ENCODE results near the gene ADAM10.

Gene ADAM10

DNA sequence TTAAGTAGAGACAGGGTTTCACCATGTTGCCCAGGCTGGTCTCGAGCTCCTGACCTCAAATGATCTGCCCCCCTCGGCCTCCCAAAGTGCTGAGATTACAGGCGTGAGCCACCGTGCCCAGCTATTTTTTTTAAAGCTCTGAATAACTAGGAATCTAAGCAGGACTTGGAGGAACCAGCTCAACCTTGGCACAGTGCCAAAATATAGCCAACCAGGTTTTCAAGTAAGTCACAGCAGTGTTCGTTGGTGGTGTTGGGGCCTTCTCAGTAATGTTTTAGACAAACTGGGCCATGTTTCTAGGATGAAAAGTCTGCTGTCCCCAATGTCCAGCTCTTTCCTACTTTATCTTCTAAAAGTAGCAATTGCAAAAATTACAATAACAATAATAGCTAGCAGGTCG is 6.4 kb upstream of the ADAM10 start:
- DNase-seq: no peak

DNA sequence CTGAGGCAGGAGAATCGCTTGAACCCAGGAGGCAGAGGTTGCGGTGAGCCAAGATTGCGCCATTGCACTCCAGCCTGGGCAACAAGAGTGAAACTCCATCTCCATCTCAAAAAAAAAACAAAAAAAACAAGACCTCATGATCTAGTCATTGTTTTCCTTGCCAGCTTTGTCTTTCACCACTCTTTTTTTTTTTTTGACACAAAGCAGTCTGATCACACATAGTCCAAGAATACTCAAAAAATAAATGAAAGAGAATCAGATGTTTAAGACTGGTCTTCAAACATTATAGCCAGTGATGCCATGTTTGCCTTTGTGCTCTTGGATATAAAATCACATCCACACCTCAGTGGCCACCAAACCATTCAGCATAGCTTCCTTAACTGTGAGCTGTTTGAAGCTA is 5.8 kb upstream of the ADAM10 start:
- DNase-seq: no peak

DNA sequence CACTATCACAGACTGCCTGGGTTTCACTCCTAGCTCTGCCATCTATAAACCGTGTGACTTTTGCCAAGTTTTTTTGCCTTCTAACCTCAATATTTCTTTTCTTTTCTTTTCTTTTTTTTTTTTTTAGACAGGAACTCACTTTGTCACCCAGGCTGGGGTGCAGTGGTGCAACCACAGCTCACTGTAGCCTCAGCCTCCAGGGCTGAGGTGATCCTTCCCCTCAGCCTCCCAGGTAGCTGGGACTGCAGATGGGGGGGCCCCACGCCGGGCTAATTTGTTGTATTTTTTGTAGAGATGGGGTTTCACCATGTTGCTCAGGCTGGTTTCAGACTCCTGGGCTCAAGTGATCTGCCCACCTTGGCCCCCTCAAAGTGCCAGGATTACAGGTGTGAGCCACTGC is 3.2 kb upstream of the ADAM10 start:
- no peak for DNase-seq

DNA sequence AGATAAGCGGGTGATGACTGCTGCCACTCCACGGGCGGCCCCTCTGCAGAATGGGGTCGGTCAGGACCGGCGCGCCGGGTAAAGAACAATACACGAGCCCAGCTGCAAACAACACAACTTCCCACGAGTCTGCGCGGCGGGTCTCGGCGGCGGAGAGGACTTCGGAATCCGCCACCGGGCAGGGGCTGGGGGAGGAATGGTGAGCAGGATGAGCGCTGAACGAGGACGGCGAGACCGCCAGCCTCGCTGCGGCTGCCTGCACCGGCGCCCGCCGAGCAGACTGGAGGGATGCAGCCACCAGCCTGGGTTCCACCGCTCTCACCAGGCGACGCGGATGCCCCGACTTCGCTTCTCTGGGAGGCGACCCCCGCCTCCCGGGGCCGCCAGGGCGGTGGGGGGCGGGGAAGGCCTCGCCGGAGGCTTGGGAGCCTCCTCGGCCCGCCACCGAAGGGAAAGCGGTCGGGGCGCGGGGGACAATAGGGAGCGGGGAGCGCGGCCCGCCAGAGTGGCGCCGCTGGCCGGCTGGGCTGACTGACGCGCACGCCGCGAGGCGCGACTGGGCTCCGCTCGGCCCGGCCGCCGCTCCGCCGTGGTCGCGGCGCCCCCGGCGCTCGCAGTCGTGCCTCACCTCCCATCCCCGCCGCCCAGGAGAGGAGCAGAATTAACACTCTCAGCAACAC is 515 bp downstream of the ADAM10 start:
- DNase-seq: no peak

DNA sequence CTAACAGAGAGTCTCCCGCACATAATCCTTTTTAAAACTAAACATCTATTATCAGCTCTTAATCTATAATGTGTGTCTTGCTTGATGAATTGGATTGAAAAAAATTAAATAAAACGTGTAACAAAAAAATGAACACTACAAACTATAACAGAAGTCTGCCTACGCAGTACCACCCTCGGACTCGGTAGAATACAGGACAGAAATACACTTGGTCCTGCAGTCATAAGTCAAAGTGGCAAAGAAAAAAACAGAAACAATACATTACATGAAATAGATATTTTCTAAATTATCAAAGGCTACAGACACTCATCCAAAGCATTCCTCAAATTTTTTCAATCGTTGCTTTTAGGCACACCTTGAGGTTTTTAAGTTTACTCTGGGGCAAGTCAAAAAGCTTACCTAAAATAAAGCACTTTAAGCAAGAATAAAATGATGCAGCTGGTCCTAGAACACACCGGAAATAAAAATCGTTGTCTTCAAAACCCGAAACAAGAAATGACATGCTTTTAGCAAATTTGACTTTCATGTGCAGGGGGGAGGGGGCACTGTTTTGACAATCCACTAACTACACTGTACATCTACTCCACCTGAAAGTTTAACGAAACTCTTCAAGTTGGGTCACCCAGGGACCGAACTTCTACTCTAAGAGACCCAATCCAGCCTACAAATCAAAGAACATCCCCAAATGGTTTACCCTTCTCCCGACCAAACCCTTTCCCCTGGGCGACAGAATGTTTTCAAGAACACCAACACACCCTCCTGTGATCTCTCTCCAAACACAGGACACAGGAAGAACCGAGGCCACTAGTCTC is 1.3 kb downstream of the ADAM10 start:
- DNase-seq: no peak

DNA sequence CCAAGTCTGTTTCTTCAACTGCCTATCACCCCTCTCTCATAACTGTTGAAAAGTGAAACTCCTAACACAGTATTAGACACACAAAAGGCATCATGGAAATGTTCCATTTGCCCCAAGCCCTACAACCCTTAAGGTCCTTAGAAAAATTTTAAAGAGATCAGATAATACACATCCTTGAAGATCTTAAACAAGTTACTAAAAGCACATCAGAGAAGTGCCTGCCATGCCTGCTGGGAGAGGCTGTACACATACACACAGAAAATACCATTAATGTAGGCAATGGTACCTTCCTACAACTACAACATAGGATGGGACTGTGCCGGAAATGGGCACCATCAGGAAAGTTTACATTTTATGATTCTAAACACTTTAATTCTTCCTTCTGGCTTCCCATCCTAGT is 3.3 kb downstream of the ADAM10 start:
- no peak for DNase-seq

DNA sequence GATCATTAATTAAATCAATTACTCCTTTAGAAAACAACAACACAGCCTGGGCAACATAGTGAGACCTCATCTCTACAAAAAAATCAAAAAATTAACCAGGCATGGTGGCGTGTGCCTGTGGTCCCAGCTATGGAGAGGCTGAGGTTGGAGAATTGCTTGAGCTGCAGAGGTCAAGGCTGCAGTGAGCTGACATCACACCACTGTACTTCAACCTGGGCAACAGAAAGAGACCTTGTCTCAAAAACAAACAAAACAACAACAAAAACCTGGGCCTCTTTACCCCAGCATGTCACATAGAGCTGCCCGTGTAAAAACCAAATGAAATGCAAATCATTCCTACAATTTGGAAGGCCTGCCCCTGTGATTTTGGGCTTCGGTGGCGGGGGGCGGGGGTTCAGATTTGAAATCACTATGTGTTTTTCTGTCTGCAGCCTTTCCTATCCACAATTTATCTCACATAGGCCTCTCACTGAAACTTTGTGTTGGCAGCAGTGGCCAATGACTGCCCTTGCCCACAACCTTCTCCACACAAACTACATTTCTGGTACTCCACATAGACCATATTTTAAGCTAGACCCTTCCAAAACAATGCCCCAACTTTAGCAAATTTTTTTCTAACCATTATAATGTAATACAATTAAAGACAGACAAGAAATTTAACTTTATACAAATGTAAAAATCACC is 6.5 kb downstream of the ADAM10 start:
- DNase-seq: no peak

DNA sequence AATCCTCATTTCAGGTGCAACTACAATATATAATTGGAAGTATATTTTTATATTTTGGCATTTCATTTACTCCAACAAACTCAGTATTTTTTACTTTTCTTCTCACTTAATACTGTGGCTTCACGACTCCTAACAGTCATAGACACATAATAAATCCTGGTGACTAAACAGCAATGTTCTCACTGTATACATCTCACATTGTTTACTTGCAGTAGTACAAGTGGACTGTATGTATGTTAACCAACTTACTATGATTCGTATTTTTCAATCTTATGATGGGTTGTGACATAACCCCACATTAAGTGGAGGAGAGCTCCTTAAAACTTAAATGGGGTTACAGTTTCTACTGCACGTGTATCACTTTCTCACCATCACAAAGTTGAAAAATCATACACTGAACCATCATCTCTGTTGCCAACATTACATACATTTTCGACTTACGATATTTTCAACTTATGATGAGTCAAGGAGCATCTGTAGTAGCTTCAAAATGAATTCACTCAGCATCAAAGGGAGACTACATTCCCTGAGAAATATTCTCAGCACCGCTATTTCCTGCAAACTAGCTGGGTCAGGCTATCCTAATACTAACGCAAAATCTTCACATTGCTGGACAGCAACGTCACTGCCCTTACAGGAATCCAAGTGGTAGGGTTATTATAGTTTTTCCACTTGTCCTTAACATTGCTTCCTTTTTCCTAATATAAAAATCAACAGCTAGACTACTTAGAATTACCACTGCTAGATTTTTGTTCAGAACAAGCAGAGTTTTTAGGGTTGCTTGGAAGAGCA is 7.3 kb downstream of the ADAM10 start:
- no peak for DNase-seq

DNA sequence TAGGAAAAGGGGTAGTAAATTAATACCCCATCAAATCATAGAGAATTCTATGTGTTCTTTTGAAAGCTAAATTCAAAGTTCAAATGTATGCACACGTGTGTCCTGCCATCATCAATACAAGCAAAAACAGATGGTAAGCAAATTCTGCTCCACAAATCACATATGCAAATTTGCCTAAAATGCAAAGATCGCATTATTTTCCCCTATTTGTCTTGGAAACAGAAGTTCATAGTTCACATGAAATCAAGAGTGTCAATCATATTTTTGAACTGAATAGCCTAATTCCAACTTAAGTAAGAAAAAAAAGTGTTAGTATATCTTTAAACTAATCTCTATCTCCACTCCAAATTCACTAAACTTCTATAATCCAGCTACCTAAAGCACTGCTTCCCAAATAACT is 8.5 kb downstream of the ADAM10 start:
- DNase-seq: no peak

DNA sequence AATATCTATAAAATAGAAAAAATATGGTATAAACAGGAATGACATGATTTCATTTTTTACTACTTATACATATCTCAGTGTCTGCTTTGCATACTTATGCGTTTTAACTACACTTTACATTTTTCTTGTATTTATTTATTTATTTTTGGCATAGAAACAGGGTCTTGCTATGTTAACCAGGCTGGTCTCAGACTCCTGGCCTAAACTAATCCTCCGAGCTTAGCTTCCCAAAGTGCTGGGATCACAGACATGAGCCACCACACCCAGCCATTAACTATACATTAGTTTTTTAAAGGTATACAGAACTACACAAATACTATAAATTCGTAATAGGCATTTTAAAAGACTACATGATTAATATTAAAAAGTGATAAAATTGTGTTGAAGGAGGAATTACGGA is 9.1 kb downstream of the ADAM10 start:
- no peak for DNase-seq

DNA sequence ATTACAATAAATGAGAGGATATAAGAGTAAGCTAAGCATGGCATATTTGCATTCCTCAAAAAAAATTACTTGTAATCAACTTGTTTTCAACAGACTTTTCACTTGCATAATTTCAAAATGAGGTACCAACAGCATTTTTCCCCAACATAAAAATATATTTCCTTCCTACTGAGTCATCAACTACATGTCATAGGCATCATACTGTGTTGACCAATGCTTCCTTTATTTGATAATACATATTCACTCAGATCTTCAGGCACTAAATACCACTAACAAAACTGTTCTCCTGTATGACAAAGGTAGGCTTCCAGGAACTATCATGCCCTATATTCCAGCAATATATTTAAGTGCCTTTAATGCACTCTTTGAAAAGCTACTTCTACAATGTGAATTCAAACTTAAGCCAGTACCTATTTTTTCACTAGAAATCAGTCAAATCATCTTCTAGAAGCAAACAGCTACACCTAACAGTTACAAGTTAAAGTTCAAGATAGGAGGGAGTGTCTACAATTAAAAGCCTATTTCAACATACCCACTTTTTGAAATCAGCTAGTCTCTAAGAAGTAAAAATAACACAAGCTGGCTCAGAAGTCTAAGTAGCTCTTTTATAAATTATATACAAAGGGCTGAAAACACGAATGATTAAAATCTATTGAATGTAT is 11.3 kb downstream of the ADAM10 start:
- DNase-seq: peak; percentile 88 to 93

DNA sequence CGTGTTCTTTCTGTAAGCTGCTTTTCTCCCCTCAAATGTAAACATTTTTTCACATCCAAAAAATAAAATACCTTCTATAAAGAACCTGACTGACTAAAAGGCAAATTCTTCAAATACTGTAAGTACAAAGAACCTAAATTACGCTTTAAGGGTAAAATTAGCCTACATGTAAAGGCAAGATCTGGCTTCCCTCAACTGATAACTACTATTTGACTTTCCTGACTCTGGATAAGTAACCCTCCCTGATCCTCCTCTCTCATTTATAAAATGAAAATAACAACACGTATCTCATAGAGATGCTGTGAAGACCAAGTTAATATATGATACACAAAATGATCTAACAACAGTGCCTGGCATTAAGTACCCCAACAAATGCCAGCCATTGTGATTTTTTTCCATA is 12.2 kb downstream of the ADAM10 start:
- no peak for DNase-seq

DNA sequence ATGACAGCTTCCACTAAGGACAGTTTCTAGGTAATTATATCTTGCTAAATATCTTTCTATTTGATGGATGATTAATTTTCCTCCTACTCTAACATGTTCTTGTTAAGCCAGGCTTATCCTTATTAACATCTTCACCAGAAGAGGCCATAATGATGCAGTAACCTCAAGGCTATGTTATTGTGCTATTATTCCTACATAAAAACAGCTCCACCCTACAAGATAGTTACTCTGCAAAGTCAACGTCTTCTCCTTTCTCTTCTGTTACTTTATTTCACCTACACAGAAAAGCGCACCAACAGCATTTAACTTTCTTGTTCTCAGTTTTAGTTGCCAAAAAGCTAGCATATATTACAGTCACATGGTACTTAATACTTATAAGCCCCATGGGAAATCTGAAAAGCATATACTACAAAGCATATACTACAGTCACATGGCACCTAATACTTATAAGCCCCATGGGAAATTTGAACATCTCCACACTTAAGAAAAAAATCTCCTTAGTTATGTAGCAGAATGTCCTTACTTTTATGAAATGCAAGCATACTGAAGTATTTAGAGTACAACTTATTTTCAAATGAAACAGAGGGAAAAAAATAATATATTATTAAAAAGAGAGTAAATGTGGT is 13.4 kb downstream of the ADAM10 start:
- DNase-seq: no peak

DNA sequence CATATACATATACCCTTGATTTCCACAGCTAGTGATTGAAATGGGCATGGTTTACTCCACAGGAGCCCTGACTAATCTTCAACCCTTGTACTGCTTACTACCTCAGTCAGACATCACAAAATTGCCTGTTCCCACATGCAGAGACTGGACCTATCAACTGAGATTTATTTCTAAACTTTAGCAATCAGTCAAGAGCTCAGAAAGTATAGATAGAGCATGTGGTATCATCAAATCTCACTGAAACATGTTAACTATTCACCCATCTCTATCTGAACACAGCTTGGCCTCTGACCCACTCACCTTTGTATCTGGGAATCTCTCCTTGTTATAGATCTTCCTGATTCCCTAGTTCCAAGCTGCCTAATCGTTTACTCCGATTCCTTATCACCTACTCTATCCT is 14.6 kb downstream of the ADAM10 start:
- no peak for DNase-seq

DNA sequence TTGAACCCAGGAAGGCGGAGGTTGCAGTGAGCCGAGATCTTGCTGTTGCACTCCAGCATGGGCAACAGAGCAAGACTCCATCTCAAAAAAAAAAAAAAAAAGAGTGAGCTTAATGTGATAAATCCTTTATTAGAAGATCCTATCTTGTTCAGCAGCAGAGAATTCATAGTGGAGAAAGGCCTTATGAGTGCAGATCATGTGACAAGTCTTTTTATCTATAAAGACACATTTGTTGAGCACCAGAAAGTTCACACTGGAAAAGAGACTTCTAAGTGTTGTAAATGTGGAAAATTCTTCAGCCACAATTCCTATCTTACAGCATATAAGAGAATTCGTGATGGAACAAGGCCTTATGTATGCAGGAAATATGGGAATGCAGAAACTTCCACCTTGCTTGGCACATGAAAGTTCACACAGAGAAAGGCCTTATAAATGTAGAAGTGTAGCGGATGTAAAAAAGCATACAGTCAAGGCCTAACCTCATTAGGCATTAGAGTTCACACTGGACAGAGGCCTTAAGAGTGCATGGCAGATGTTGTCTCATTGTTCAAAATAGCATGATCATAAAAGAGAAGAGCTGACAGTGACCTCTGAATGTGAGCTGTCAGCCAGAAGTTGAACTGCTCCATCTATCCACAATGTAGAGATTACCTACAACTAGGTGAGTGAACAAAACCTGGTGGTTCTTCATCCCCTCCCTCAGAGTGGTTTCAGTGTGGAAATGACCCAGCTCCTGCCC is 16.7 kb downstream of the ADAM10 start:
- DNase-seq: no peak

DNA sequence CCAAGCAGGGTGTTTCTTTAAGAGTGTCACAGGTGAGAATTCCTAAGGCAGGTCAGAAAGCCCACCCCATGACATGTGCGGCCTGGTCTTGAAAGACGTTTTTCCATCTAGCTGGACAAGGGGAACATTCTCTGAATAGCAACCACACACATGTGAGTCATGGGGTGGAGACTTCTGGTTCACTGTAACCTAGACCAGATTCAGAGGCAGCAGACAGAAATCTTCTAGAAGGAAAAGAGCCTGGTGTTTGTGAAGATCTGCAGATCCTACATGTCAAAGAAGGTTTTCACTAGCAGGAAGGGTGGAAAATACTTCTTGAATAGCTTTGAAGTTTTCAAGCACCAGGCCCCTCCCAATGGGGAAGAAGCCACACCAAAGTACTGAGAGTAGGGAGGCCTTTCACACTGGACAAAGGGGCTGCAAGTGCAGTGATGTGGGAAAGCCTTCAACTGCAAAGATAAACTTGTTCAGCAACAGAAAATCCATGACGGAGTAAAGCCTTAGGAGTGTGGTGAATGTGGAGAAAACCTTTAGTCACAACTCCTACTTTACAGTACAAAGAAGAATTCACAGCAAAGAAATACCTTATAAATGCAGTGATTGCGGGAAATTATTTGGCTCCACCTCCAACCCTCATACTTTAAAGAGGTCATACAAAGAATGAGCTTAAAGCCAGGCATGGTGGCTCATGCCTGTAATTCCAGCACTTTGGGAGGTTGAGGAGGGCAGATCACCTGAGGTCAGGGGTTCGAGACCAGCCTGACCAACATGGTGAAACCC is 17.6 kb downstream of the ADAM10 start:
- DNase-seq: no peak

DNA sequence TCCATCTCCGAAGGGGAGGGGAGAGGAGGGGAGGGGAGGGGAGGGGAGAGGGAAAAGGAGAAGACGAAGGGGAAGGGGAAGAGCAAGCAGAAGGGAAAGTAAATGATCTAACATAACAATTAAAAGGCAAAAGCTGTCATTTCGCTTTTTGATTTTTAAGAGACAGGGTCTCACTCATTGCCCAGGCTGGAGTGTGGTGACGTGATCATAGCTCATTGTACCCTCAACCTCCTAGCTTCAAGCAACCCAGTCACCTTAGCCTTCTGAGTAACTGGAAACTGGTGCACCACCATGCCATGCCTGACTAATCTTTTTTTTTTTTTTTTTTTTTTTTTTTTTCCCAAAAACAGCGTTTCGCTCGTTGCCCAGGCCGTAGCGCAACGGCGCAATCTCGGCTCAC is 22.6 kb downstream of the ADAM10 start:
- DNase-seq: no peak

DNA sequence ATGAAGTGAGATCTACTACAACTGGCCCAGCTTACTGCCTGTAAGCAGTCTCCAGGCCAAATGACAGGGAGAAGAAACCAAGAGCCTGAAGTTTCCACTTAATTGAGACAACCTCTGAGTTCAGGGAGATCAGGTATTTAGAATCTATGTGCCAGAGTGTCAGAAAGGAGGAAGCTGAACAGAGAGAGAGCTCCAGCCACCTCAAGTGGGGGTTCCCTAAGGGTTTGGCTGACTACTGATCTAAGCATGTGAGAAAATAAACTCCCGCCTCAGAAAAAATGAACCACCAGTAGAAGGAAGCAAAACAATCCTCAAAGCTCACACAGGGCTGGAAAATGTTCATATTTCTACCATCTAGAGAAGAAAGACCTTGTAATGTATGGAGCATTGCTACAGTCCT is 25.0 kb downstream of the ADAM10 start:
- peak; percentile 11 to 32 for DNase-seq

DNA sequence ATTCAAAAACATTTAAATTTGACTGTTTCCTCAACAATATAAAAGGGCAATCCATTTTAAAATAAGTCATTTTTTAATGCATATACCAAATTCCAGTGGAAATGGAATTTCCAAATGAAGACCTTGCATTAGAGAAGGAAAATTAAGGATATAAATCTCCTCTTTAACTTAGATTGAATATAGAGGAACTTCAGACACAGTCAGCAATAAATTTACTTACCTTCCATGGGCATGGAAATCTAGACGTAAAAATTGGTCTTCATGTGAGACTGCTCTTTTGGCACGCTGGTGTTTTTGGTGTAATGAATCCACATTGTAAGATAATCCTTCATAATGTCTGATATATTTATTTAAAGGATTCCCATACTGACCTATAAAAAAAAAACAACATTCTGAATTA is 32.1 kb downstream of the ADAM10 start:
- DNase-seq: no peak

DNA sequence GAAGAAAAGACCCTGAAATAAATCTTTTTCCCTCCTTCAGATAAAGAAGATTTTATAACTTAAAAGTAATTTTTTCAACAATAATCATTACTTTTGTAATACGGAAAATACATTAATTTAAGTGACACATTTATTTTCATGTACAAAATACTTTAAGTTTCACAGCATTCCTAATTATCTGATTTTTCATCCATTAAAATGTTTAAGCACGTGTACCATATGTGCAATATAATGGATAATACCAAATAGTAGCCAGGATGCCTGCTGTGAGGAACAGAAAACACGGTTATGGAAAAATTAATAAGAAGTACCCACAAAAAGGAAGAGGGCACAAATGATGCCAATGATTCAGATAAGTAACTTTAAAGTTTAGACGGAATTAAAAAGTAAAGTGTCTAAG is 33.5 kb downstream of the ADAM10 start:
- DNase-seq: no peak

Data from AML-193 (cell line).